H1 (cell line): ENCODE results near the gene POU4F2. TPM values are rescaled to one million over a fixed set of nuclear protein-coding genes. Genes with fewer than 3 reads are reported as not detected.
A peak's percentile ranks its signal among the peaks of the same experiment; 100 is the strongest.

Source experiments
- CTCF ChIA-PET: fragments of 300-600 bp; sonication (Branson Sonifier 250); formaldehyde crosslinking; loops from one replicate; lab custom pipeline; 2021; ENCODE audit not compliant: partially characterized antibody; lab: Charles Lee
- POLR2A ChIA-PET: fragments of 300-600 bp; sonication (Branson Sonifier 250); formaldehyde crosslinking; loops from one replicate; lab custom pipeline; 2021; ENCODE audit warnings: inconsistent platforms; ENCODE audit not compliant: partially characterized antibody; lab: Charles Lee
- DNase-seq, 2 experiments: peaks; one replicate each; pipeline versions ENCODE4 v3.0.0 to v3.0.0-alpha.2; 2010 to 2022; ENCODE audit warnings: low spot score in 2 of 2, low read depth in 1 of 2, mixed read lengths in 1 of 2
- FAIRE-seq: peaks from 2 replicates; lab custom pipeline; 2011; peaks lifted over from hg19 to GRCh38; lab: Jason Lieb, UNC
- H2AFZ ChIP-seq: 2 replicates; pipeline ENCODE4 v1.8.1; 2012; ENCODE audit warnings: low read length, inconsistent platforms
- H2AK5ac ChIP-seq: 2 replicates; pipeline ENCODE4 v1.6.1; 2013; ENCODE audit warnings: low read depth, low read length
- H2BK120ac ChIP-seq: replicated peaks from 2 replicates; pipeline ENCODE3; 2013; ENCODE audit warnings: low read depth, low read length, inconsistent platforms
- H2BK12ac ChIP-seq: 2 replicates; pipeline ENCODE4 v1.6.1; 2013; ENCODE audit warnings: low read depth, low read length
- H2BK15ac ChIP-seq: 2 replicates; pipeline ENCODE4 v1.6.1; 2013; ENCODE audit warnings: low read length
- H2BK20ac ChIP-seq: 2 replicates; pipeline ENCODE4 v1.6.1; 2013; ENCODE audit warnings: low read length
- H2BK5ac ChIP-seq: 2 replicates; pipeline ENCODE4 v1.6.1; 2013; ENCODE audit warnings: low read depth, low read length
- H3K14ac ChIP-seq: 2 replicates; pipeline ENCODE4 v1.6.1; 2013; ENCODE audit warnings: inconsistent platforms; ENCODE audit not compliant: insufficient read length
- H3K18ac ChIP-seq: 2 replicates; pipeline ENCODE4 v1.6.1; 2013; ENCODE audit warnings: low read length; ENCODE audit errors: extremely low read depth
- H3K23ac ChIP-seq: 2 replicates; pipeline ENCODE4 v1.6.1; 2013; ENCODE audit warnings: inconsistent platforms; ENCODE audit not compliant: insufficient read length
- H3K23me2 ChIP-seq: 2 replicates; pipeline ENCODE4 v1.6.1; 2013; ENCODE audit warnings: low read depth, low read length
- H3K27ac ChIP-seq: 2 replicates; pipeline ENCODE4 v1.6.1; 2011; ENCODE audit warnings: low read depth, low read length, inconsistent platforms
- H3K27me3 ChIP-seq, 4 experiments: replicated peaks in 1 of 4; 1 replicate in 1 of 4; 2 replicates in 3 of 4; pipeline versions ENCODE4 v1.6.1 to v1.8.1; 2011 to 2013; ENCODE audit warnings: low read length in 3 of 4, mild to moderate bottlenecking in 3 of 4, inconsistent platforms in 2 of 4, mixed read lengths in 2 of 4, moderate library complexity in 1 of 4; ENCODE audit not compliant: control insufficient read depth in 3 of 4, insufficient read depth in 3 of 4; ENCODE audit errors: extremely low read depth in 1 of 4
- H3K36me3 ChIP-seq, 4 experiments: 2 replicates each; pipeline versions ENCODE4 v1.6.1 to v1.8.1; 2011 to 2013; ENCODE audit warnings: mild to moderate bottlenecking in 4 of 4, low read length in 3 of 4, moderate library complexity in 2 of 4, control low read depth in 1 of 4, inconsistent platforms in 1 of 4; ENCODE audit not compliant: insufficient read depth in 4 of 4, control insufficient read depth in 2 of 4
- H3K4ac ChIP-seq: replicated peaks from 2 replicates; pipeline ENCODE3; 2013; ENCODE audit warnings: low read length, low read depth, mixed read lengths, inconsistent platforms; ENCODE audit not compliant: insufficient read length
- H3K4me1 ChIP-seq, 4 experiments: replicated peaks in 1 of 4; 1 replicate in 1 of 4; 2 replicates in 3 of 4; pipeline versions ENCODE4 v1.6.1 to v1.8.1; 2011 to 2013; ENCODE audit warnings: low read length in 3 of 4, inconsistent platforms in 2 of 4, mixed read lengths in 1 of 4; ENCODE audit not compliant: insufficient read depth in 4 of 4, control insufficient read depth in 3 of 4
- H3K4me2 ChIP-seq, 2 experiments: 2 replicates each; pipeline versions ENCODE4 v1.6.1 to v1.8.1; 2011 to 2013; ENCODE audit warnings: low read depth in 2 of 2, low read length in 2 of 2, control low read depth in 1 of 2, inconsistent platforms in 1 of 2, mild to moderate bottlenecking in 1 of 2; ENCODE audit not compliant: insufficient read depth in 1 of 2
- H3K4me3 ChIP-seq, 4 experiments: fragments of 200-600, 300-600 bp in 1 of 4; sonication (generic), shearing (Covaris generic), sonication (Bioruptor Twin) in 1 of 4; 2 replicates each; pipeline versions ENCODE4 v1.5.1 to v1.8.1; 2011 to 2016; ENCODE audit warnings: low read length in 4 of 4, low read depth in 3 of 4, control low read depth in 2 of 4, inconsistent platforms in 2 of 4, mild to moderate bottlenecking in 2 of 4, mixed read lengths in 1 of 4, moderate library complexity in 1 of 4; ENCODE audit not compliant: insufficient read depth in 2 of 4; ENCODE audit errors: extremely low read depth in 1 of 4
- H3K56ac ChIP-seq: replicated peaks from 2 replicates; pipeline ENCODE3; 2013; ENCODE audit warnings: low read depth, mild to moderate bottlenecking, mixed read lengths, low read length, inconsistent platforms; ENCODE audit not compliant: insufficient read length
- H3K79me1 ChIP-seq: 2 replicates; pipeline ENCODE4 v1.6.1; 2013; ENCODE audit warnings: low read depth, low read length, control low read depth
- H3K79me2 ChIP-seq, 2 experiments: 2 replicates each; pipeline versions ENCODE4 v1.6.1 to v1.8.1; 2012 to 2013; ENCODE audit warnings: low read length in 2 of 2, mild to moderate bottlenecking in 2 of 2, inconsistent platforms in 1 of 2; ENCODE audit not compliant: insufficient read depth in 2 of 2, control insufficient read depth in 1 of 2
- H3K9ac ChIP-seq, 4 experiments: replicated peaks in 1 of 4; 1 replicate in 1 of 4; 2 replicates in 3 of 4; pipeline versions ENCODE4 v1.6.1 to v1.8.1; 2011 to 2013; ENCODE audit warnings: low read depth in 3 of 4, low read length in 3 of 4, control low read depth in 2 of 4, mild to moderate bottlenecking in 2 of 4, moderate library complexity in 2 of 4, inconsistent platforms in 1 of 4; ENCODE audit errors: extremely low read depth in 1 of 4
- H3K9me3 ChIP-seq, 2 experiments: 2 replicates each; pipeline versions ENCODE4 v1.6.1 to v1.8.1; 2012 to 2013; ENCODE audit warnings: mild to moderate bottlenecking in 2 of 2, moderate library complexity in 2 of 2, control low read depth in 1 of 2, inconsistent platforms in 1 of 2, low read depth in 1 of 2, low read length in 1 of 2, mixed read lengths in 1 of 2; ENCODE audit not compliant: insufficient read depth in 2 of 2
- H4K20me1 ChIP-seq, 2 experiments: replicated peaks in 1 of 2; 2 replicates each; pipeline versions ENCODE3 to v1.8.1; 2011 to 2013; ENCODE audit warnings: inconsistent platforms in 2 of 2, low read length in 2 of 2, mild to moderate bottlenecking in 1 of 2; ENCODE audit not compliant: insufficient read depth in 2 of 2, control insufficient read depth in 1 of 2
- H4K5ac ChIP-seq: 2 replicates; pipeline ENCODE4 v1.6.1; 2013; ENCODE audit warnings: low read length, low read depth, mixed read lengths, inconsistent platforms; ENCODE audit not compliant: insufficient read length
- H4K8ac ChIP-seq: 2 replicates; pipeline ENCODE4 v1.8.0; 2013; ENCODE audit warnings: mild to moderate bottlenecking, moderate library complexity, low read length, inconsistent platforms; ENCODE audit not compliant: insufficient read depth; ENCODE audit errors: extremely low read depth
- H4K91ac ChIP-seq: replicated peaks from 2 replicates; pipeline ENCODE3; 2013; ENCODE audit warnings: low read length, mixed read lengths, inconsistent platforms; ENCODE audit not compliant: insufficient read length
- RBBP5 ChIP-seq: IDR thresholded peaks from 2 replicates; pipeline ENCODE4 v1.7.1; 2012; ENCODE audit warnings: low read depth, mild to moderate bottlenecking, inconsistent platforms, low read length, moderate library complexity, borderline replicate concordance
- RNF2 ChIP-seq: fragments of 200-900, 300-1000 bp; sonication (generic); IDR thresholded peaks from 2 replicates; pipeline ENCODE4 v1.7.1; 2016; ENCODE audit warnings: borderline replicate concordance, low read depth, mild to moderate bottlenecking, antibody characterized with exemption, low read length; ENCODE audit not compliant: poor library complexity, severe bottlenecking; ENCODE audit errors: missing control alignments
- WGBS, 2 experiments: shearing (Covaris generic) in 1 of 2; methylation state at CpG; one replicate each; pipeline versions ENCODE4 v1.1.6 to v1.1.7; 2013 to 2015; ENCODE audit warnings: low lambda C conversion rate in 2 of 2, mixed read lengths in 2 of 2, inconsistent platforms in 1 of 2, low coverage in 1 of 2, missing lambda C conversion rate in 1 of 2; ENCODE audit not compliant: insufficient replicate concordance in 2 of 2, insufficient coverage in 1 of 2, insufficient read length in 1 of 2; ENCODE audit errors: extremely low coverage in 1 of 2, missing lambda C conversion rate in 1 of 2; 5-methylcytosine and 5-hydroxymethylcytosine counted together
- polyA plus RNA-seq, 7 experiments: library from polyadenylated mRNA; depleted of rRNA in 3 of 7; stranded (reverse) in 5 of 7; unstranded in 2 of 7; fragments of >200 nt in 5 of 7; fragments of 200-250 nt in 2 of 7; gene quantifications; 1 replicate in 5 of 7; 2 replicates in 1 of 7; 4 replicates in 1 of 7; pipeline versions ENCODE4 v1.2.1 to v1.2.3, GENCODE V29; 2011 to 2013; ENCODE audit warnings: missing spikeins in 2 of 7, mixed read lengths in 2 of 7
- total RNA-seq: library from RNA; stranded (reverse); fragmentation: NEBNext Ultra II Directional; extraction: Animal tissue kit (Norgen Biotek cat#: 25700); gene quantifications from 2 replicates; pipeline ENCODE4 v1.2.1, GENCODE V29; 2021

POU4F2 gene
- total and polyA plus RNA-seq, 2 of the 8 experiments (the other 6 are each of a cell fraction or from before 2014, with no cell fraction given) = not detected

DNA sequence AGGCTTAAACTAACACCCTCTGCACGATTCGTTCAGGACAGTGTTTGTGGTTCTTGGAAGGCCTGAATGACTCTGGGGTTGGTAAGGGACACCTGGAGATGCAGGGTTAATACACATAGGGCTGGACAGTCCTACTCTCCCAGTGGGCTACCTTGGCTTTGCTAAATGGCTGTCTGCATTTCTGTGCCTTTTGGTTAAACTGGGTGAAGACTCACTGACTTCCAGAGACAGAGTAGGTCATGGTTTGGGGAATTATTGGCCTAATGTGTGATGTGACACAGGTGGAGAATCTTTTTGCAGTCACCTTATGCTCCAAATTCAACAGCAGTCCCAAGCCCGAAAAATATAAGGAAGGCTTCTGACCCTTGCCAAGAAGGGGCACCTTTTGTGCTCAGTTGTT is 10.5 kb downstream of the POU4F2 start:
- no peak overlapping the region for H3K27ac ChIP-seq

More for the DNA sequence above, 10.5 kb downstream of the POU4F2 start:
- ChIA-PET POLR2A (interaction anchor here (0.7 kb wide), 1 partner anchor 53 kb away, joined by 3 read pairs; no protein-coding TSS in a partner anchor), CTCF (interaction anchor here (0.6 kb wide), 1 partner anchor 112 kb away, joined by 3 read pairs; no protein-coding TSS in a partner anchor)
- Histone ChIP-seq H3K4me2 (no peak overlapping the region; a peak in 1 of 4 replicates), H3K14ac (no peak overlapping the region), H3K18ac (no peak overlapping the region), H3K36me3 (no peaks in the 10 kb centered on the region), H2BK15ac (no peak overlapping the region), H2AFZ (no peak overlapping the region), H3K56ac (no peak overlapping the region), H4K8ac (no peak overlapping the region), H2BK120ac (no peak overlapping the region), H4K91ac (no peak overlapping the region), H3K4me1 (peaks cover 0 to 6% (median 3%) of the 10 kb centered on the region in 4 experiments; a peak in 3 of 7 replicates), H3K9me3 (no peaks in the 10 kb centered on the region), H3K23me2 (peaks cover 5% of the 10 kb centered on the region; the same call in 1 of the 2 replicates), H3K4me3 (no peak overlapping the region), H2BK20ac (no peak overlapping the region), H3K27me3 (peaks cover 79 to 99% (median 92%) of the 10 kb centered on the region in 4 experiments), H3K79me2 (no peaks in the 10 kb centered on the region), H3K9ac (no peak overlapping the region), H3K23ac (no peak overlapping the region), H2BK12ac (no peak overlapping the region), H2BK5ac (no peak overlapping the region), H4K5ac (no peak overlapping the region), H3K79me1 (no peaks in the 10 kb centered on the region), H2AK5ac (no peak overlapping the region), H4K20me1 (peaks cover 6 to 12% of the 10 kb centered on the region in 2 experiments), H3K4ac (no peak overlapping the region)
- FAIRE-seq (no peak), DNase-seq (no peak)
- TF ChIP-seq RNF2 (peak; percentile 79), RBBP5 (no peak)
- 27% methylated on average over 3 of the region's 3 CpGs; no CpG with 5 or more reads in 1 of the 2 experiments for WGBS, 2 experiments
